Measurements from ENCODE around the gene NECTIN2.
"Not testable (repeated sequence)": the region's sequence is repeated elsewhere in the genome, so short reads cannot be mapped to it uniquely, and the experiment has no call there.

Gene NECTIN2

DNA sequence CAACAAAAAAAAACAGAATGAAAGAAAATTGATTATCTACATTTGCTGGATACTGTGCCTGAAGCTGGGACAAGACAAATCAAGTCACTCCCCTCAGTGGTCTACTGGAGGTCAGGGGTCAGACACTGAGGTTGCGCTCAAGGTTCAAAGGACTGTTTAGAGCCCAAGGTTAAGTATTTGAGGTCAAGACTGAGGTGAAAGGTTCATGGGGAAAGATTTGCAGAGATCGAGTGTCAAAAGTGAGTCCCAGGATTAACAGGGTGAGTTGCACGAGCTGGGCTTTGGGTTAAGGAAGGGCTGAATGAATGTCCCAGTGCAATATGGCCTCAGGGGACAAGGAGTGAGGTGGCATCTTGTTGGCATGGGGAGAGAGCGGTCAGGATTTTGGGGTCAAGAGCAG lies 41.6 kb downstream of the NECTIN2 start:
- H3K4me3 ChIP-seq (ENCODE audit: low read depth, low read length) = no peak overlapping the region
- TF ChIP-seq, protein P1, sequence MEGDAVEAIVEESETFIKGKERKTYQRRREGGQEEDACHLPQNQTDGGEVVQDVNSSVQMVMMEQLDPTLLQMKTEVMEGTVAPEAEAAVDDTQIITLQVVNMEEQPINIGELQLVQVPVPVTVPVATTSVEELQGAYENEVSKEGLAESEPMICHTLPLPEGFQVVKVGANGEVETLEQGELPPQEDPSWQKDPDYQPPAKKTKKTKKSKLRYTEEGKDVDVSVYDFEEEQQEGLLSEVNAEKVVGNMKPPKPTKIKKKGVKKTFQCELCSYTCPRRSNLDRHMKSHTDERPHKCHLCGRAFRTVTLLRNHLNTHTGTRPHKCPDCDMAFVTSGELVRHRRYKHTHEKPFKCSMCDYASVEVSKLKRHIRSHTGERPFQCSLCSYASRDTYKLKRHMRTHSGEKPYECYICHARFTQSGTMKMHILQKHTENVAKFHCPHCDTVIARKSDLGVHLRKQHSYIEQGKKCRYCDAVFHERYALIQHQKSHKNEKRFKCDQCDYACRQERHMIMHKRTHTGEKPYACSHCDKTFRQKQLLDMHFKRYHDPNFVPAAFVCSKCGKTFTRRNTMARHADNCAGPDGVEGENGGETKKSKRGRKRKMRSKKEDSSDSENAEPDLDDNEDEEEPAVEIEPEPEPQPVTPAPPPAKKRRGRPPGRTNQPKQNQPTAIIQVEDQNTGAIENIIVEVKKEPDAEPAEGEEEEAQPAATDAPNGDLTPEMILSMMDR (IDR thresholded peaks at IDR 0.05; ENCODE audit: low read depth, low read length) = no peak

DNA sequence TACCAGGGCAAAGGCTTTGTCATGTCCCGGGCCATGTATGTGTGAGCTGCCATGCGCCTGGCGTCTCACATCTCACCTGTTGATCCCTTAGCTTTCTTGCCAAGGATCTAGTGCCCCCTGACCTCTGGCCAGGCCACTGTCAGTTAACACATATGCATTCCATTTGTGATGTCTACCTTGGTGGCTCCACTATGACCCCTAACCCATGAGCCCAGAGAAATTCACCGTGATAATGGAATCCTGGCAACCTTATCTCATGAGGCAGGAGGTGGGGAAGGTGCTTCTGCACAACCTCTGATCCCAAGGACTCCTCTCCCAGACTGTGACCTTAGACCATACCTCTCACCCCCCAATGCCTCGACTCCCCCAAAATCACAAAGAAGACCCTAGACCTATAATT lies 42.2 kb downstream of the NECTIN2 start:
- H3K4me3 ChIP-seq (ENCODE audit: low read depth, low read length) = not testable (repeated sequence)

DNA sequence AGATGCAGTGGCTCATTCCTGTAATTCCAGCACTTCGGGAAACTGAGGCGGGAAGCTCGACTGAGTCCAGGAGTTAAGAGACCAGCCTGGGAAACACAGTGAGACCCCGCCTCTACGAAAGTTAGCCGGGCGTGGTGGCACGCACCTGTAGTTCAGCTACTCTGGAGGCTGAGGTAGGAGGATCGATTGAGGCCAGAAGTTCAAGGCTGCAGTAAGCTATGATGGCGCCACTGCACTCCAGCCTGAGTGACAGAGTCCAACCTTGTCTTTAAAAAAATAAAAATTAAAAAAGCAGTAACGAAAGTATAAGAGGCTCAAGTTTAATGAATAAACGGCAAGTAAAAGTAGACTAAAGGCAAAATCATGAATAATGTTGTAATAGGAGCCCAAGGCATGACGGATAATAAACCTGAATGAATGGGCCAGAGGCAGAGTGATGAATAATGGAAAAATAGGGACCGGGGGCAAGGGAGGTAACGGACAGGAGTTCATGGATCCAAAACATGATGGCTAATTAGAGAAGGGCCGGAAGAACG lies 43.8 kb downstream of the NECTIN2 start:
- peak overlapping the region; percentile 47 for H3K4me3 ChIP-seq (ENCODE audit: low read depth, low read length)
- TF ChIP-seq, protein P1 (IDR thresholded peaks at IDR 0.05; ENCODE audit: low read depth, low read length) = no peak

DNA sequence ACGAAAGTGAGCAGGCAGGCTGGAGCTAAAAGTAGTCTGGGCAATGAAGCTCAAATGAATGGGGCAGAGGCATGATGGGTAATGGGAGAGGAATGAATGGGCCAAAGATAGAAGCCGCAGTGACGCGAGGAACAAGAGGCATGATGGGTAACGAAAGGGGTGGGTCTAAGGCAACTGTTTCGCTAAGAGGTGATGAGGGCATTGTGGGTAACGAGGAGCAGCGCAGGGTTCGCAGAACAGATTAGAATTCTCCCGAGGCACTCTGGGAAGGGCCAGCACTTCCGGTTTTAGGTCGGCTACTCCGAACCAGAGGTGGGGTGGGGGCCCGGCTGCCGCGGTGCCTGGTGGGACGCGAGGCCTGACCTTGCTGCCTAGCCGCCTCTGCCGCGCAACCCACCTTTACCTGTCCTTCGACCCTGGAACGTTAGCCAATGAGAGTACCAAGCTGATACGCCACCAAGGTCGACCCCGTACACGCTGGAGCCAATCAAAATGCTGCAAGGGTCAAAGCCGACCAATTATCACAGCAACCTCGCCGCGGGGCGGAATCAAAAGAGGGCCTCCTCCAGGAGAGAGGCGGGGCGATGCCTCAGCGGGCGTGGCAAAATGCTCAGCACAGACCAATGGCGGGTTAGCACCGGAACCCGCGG lies 44.4 kb downstream of the NECTIN2 start:
- TF ChIP-seq, protein P1 (IDR thresholded peaks at IDR 0.05; ENCODE audit: low read depth, low read length) = no peak
- H3K4me3 ChIP-seq (ENCODE audit: low read depth, low read length) = peak overlapping the region; percentile 47

DNA sequence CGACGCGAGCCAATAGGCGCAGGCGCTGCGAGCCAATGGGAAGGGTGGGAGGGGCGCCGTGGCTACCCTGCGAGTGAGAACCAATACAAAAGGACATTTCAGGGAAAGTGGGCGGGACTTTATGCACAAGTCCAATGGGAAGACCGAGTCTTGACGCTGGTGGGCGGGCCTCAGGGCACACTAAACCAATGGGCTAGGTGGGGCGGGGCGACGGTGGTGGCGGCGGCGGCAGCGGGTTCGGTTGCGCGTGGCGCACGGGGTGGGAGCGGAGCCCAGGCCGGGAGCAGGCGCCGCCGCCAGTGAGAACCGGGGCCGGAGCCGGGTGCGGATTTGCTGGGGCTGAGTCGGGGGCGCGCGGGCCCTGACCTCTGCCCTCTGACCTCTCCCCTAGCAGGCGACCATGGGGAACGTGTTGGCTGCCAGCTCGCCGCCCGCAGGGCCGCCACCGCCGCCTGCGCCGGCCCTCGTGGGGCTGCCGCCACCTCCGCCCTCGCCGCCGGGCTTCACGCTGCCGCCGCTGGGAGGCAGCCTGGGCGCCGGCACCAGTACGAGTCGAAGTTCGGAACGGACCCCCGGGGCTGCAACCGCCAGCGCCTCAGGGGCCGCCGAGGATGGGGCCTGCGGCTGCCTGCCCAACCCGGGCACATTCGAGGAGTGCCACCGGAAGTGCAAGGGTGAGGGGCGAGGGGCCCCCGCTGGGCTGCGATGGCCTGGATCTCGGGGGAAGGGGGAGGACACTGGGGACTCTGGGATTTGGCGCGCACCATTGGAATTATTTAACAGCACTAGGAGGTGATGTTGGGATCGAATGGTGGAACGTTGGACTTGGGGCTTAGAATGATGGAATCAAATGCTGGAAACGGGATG lies 45.2 kb downstream of the NECTIN2 start, which contains the start of gene TOMM40:
Gene TOMM40, plus strand, starts transcription at position 239 of the 867 bp plus-strand sequence. Its CDS starts 162 bp downstream, at position 401.
- TF ChIP-seq, protein P1 (IDR thresholded peaks at IDR 0.05; ENCODE audit: low read depth, low read length) = no peak
- peak within 1 kb of the TSS; percentile 88 for H3K4me3 ChIP-seq (ENCODE audit: low read depth, low read length)

DNA sequence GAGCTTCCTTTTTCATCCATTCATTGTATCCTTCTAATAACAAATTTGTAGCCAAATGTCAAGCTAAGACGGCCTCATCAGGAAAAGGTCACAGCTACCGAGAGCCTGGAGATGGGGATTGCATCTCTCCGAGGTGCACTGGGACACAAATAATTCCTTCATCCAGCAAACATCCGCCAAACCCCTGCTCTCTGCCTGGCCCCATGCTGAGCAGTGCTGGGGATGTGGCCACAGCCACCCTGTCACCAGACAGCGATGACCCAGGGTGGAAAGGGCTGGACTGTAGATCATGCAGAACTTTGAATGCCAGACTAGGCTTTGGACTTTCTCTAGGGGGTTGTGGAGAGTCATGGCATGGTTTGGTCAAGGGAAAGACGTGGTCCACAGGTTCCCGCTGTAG lies 46.8 kb downstream of the NECTIN2 start:
- H3K4me3 ChIP-seq (ENCODE audit: low read depth, low read length) = no peak overlapping the region
- TF ChIP-seq, protein P1 (IDR thresholded peaks at IDR 0.05; ENCODE audit: low read depth, low read length) = no peak

DNA sequence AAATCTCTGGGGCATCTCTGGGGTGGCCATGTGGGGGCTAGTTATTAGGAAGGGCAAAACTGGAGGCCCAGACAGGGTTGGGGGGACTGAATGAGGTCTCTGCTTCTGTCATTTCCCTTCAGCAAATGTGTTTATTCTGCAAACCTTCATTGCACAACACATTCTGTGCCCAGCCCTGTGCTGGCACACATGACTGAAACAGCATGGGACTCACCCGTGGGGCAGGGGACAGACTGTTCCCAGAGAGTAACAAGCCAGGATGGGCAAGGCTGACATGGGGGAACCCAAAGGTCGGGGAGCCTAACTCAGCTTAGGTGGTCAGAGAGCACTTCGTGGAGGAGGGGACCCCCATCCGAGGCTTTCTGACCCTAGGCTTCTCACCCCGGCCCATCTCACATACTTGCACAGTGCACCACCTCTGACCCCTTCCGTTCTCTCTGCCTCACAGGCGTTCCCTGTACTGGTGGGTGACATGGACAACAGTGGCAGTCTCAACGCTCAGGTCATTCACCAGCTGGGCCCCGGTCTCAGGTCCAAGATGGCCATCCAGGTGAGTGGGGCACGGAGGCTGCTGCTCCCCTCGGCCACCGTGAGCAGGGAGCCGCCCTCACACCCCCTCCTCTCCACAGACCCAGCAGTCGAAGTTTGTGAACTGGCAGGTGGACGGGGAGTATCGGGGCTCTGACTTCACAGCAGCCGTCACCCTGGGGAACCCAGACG lies 47.4 kb downstream of the NECTIN2 start:
- no peak overlapping the region for H3K4me3 ChIP-seq (ENCODE audit: low read depth, low read length)
- TF ChIP-seq, protein P1 (IDR thresholded peaks at IDR 0.05; ENCODE audit: low read depth, low read length) = no peak
